HEK293 (cell line): ENCODE measurements around the gene SLC39A7.

Experiments
- PRDM1 ChIP-seq: fragments of 450-650 bp; formaldehyde crosslinking; IDR thresholded peaks from 2 replicates; pipeline ENCODE4; 2016; ENCODE audit warnings: missing biosample characterization, missing genetic modification characterization
- YY1 ChIP-seq: fragments of 450-650 bp; formaldehyde crosslinking; IDR thresholded peaks from 2 replicates; pipeline ENCODE4 v1.5.1; 2018; ENCODE audit warnings: missing biosample characterization, missing genetic modification characterization
- ZBTB8A ChIP-seq: fragments of 450-650 bp; formaldehyde crosslinking; IDR thresholded peaks from 2 replicates; pipeline ENCODE4 v1.5.1; 2016; ENCODE audit warnings: missing biosample characterization, missing genetic modification characterization
- ZNF140 ChIP-seq: fragments of 450-650 bp; formaldehyde crosslinking; IDR thresholded peaks from 2 replicates; pipeline ENCODE4 v1.5.1; 2016; ENCODE audit warnings: missing biosample characterization, missing genetic modification characterization
- ZNF248 ChIP-seq: fragments of 450-650 bp; formaldehyde crosslinking; IDR thresholded peaks from 2 replicates; pipeline ENCODE4 v1.5.1; 2017; ENCODE audit warnings: missing biosample characterization, missing genetic modification characterization
- ZNF302 ChIP-seq: fragments of 450-650 bp; formaldehyde crosslinking; IDR thresholded peaks from 2 replicates; pipeline ENCODE4 v1.5.1; 2016; ENCODE audit warnings: missing biosample characterization, missing genetic modification characterization, low read depth
- TF ChIP-seq, protein P1 (sequence below): fragments of 450-650 bp; formaldehyde crosslinking; IDR thresholded peaks from 2 replicates; pipeline ENCODE4 v1.5.1; 2016; ENCODE audit warnings: missing biosample characterization, missing genetic modification characterization
- TF ChIP-seq, protein P2 (sequence below): fragments of 450-650 bp; formaldehyde crosslinking; IDR thresholded peaks from 2 replicates; pipeline ENCODE4 v1.5.1; 2016; ENCODE audit warnings: missing biosample characterization, missing genetic modification characterization
- TF ChIP-seq, protein P3 (sequence below): fragments of 450-650 bp; formaldehyde crosslinking; IDR thresholded peaks from 2 replicates; pipeline ENCODE4 v1.5.1; 2016; ENCODE audit warnings: missing biosample characterization, missing genetic modification characterization, low read depth

DNA sequence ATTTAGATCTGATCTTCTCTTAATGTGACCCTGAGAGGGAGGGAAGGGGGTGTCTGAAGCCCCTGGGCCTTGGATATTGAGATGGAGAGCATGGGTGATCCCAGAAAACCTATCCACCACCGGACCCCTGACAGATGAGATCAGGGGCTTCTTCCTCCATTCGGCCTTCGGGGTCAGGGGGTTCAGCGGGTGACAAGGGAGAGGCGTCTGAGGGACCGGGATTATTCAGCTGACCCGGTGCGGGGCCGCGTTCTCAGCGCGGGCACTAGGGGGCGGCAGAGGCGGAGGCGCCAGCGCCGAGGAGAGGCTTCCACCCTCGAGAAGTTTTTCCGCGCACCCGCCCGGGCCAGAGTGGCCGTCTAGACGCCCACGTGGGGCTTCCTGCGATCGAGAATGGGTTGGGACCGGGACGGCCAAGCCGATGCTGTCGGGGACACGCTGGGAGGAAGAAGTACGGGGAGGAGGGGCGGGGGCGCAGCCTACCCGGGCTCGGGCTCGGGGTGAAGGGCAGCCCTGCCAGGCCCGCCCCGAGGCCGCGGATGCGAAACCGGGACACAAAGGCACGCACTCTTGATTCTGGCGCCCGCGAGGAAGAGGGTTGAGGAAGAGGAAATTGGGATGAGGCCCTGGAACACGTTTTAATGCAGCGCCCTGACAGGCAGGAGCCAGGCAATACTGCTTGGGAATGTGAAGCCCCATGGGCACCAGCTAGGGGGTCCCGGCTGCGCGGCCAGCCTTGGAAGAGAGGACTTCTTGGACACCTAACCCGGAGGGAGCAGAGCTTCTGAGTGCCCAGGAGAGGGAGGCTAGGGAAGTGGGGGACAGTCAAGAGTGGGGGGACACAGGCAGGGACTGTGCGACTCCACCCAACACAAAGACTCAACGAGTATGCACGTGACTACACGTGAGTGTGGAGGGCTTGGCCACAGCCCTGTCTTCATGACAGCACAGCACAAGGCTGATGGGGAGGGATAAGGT is 39.0 kb upstream of the SLC39A7 start:
- TF ChIP-seq ZBTB8A (tag by site-specific recombination) (peak; percentile 61), ZNF302 (tag by site-specific recombination) (no peak), ZNF140 (tag by site-specific recombination) (no peak), YY1 (tag by site-specific recombination) (no peak), PRDM1 (no peak), ZNF248 (tag by site-specific recombination) (no peak)
- TF ChIP-seq, protein P1, sequence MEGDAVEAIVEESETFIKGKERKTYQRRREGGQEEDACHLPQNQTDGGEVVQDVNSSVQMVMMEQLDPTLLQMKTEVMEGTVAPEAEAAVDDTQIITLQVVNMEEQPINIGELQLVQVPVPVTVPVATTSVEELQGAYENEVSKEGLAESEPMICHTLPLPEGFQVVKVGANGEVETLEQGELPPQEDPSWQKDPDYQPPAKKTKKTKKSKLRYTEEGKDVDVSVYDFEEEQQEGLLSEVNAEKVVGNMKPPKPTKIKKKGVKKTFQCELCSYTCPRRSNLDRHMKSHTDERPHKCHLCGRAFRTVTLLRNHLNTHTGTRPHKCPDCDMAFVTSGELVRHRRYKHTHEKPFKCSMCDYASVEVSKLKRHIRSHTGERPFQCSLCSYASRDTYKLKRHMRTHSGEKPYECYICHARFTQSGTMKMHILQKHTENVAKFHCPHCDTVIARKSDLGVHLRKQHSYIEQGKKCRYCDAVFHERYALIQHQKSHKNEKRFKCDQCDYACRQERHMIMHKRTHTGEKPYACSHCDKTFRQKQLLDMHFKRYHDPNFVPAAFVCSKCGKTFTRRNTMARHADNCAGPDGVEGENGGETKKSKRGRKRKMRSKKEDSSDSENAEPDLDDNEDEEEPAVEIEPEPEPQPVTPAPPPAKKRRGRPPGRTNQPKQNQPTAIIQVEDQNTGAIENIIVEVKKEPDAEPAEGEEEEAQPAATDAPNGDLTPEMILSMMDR (tag by site-specific recombination) = peak; percentile 90
- TF ChIP-seq, protein P2, sequence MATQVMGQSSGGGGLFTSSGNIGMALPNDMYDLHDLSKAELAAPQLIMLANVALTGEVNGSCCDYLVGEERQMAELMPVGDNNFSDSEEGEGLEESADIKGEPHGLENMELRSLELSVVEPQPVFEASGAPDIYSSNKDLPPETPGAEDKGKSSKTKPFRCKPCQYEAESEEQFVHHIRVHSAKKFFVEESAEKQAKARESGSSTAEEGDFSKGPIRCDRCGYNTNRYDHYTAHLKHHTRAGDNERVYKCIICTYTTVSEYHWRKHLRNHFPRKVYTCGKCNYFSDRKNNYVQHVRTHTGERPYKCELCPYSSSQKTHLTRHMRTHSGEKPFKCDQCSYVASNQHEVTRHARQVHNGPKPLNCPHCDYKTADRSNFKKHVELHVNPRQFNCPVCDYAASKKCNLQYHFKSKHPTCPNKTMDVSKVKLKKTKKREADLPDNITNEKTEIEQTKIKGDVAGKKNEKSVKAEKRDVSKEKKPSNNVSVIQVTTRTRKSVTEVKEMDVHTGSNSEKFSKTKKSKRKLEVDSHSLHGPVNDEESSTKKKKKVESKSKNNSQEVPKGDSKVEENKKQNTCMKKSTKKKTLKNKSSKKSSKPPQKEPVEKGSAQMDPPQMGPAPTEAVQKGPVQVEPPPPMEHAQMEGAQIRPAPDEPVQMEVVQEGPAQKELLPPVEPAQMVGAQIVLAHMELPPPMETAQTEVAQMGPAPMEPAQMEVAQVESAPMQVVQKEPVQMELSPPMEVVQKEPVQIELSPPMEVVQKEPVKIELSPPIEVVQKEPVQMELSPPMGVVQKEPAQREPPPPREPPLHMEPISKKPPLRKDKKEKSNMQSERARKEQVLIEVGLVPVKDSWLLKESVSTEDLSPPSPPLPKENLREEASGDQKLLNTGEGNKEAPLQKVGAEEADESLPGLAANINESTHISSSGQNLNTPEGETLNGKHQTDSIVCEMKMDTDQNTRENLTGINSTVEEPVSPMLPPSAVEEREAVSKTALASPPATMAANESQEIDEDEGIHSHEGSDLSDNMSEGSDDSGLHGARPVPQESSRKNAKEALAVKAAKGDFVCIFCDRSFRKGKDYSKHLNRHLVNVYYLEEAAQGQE (tag by site-specific recombination) = no peak
- TF ChIP-seq, protein P3, sequence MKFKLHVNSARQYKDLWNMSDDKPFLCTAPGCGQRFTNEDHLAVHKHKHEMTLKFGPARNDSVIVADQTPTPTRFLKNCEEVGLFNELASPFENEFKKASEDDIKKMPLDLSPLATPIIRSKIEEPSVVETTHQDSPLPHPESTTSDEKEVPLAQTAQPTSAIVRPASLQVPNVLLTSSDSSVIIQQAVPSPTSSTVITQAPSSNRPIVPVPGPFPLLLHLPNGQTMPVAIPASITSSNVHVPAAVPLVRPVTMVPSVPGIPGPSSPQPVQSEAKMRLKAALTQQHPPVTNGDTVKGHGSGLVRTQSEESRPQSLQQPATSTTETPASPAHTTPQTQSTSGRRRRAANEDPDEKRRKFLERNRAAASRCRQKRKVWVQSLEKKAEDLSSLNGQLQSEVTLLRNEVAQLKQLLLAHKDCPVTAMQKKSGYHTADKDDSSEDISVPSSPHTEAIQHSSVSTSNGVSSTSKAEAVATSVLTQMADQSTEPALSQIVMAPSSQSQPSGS = no peak
